ENCODE measurements around the gene SLC25A24.
"Not testable (repeated sequence)": the region's sequence is repeated elsewhere in the genome, so short reads cannot be mapped to it uniquely, and the experiment has no call there.

- not testable (repeated sequence) for TF ChIP-seq CTCF, POLR2A (IDR thresholded peaks at IDR 0.05)
Measured at GRCh38 chr1:108217515-108218174, 17.5 kb upstream of the SLC25A24 start.
